ENCODE measurements around the gene RBM15.

DNA sequence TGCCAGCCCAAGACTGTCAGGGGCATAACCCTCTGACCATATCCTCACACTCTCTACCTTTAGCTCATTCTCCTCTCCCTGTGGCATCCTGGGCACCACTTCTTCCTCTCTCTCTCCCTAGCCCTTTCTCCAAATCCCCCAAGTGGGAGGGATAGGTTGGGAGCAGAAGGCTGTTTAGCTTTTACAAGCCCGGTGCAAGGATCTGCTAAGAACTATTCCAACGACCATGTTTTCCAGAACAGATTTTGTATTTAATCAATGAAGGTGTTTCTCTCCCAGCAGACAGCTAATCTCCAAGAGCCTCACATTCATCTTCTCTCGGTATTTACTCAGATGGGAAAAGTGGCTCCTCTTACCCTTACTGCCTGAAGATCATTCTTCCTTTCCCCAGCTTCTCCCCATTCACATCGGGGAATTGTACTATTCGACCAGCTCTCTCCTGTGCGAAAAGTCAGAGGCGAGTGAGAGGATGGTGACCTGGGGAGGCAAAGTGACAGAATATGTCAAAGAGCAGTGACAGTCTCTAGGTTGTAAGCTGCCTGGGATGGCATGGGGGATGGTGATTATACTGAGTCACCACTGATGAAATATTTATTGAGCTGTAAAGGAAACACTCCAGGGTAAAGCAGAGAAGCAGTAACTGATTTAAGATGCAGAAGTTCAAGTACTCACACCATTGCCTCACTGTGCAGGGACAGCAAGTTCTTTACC, 47.0 kb upstream of the RBM15 start:
- TF ChIP-seq HDAC2 (CRISPR knock-in tag; IDR thresholded peaks at IDR 0.05), result no peak
- no peak for TF ChIP-seq NR3C1 (CRISPR knock-in tag; IDR thresholded peaks at IDR 0.05)
- no peak for TF ChIP-seq MBD4 (IDR thresholded peaks at IDR 0.05; ENCODE audit: borderline replicate concordance, low read length)
- TF ChIP-seq FOXA3 (CRISPR knock-in tag; IDR thresholded peaks at IDR 0.05), result no peak
- TF ChIP-seq, protein P1, sequence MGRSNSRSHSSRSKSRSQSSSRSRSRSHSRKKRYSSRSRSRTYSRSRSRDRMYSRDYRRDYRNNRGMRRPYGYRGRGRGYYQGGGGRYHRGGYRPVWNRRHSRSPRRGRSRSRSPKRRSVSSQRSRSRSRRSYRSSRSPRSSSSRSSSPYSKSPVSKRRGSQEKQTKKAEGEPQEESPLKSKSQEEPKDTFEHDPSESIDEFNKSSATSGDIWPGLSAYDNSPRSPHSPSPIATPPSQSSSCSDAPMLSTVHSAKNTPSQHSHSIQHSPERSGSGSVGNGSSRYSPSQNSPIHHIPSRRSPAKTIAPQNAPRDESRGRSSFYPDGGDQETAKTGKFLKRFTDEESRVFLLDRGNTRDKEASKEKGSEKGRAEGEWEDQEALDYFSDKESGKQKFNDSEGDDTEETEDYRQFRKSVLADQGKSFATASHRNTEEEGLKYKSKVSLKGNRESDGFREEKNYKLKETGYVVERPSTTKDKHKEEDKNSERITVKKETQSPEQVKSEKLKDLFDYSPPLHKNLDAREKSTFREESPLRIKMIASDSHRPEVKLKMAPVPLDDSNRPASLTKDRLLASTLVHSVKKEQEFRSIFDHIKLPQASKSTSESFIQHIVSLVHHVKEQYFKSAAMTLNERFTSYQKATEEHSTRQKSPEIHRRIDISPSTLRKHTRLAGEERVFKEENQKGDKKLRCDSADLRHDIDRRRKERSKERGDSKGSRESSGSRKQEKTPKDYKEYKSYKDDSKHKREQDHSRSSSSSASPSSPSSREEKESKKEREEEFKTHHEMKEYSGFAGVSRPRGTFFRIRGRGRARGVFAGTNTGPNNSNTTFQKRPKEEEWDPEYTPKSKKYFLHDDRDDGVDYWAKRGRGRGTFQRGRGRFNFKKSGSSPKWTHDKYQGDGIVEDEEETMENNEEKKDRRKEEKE (IDR thresholded peaks at IDR 0.05), result no peak
- no peak for TF ChIP-seq SIX4 (CRISPR knock-in tag; IDR thresholded peaks at IDR 0.05)
- TF ChIP-seq CBX2 (IDR thresholded peaks at IDR 0.05; ENCODE audit: low read depth, low read length), result no peak
- no peak for TF ChIP-seq CBX2 (CRISPR knock-in tag; IDR thresholded peaks at IDR 0.05; ENCODE audit: low read depth)
- TF ChIP-seq RAD21 (CRISPR knock-in tag; IDR thresholded peaks at IDR 0.05), result no peak
- TF ChIP-seq TRIM22 (IDR thresholded peaks at IDR 0.05), result no peak
- TF ChIP-seq NFRKB (IDR thresholded peaks at IDR 0.05), result no peak
- no peak for TF ChIP-seq ELK4 (CRISPR knock-in tag; IDR thresholded peaks at IDR 0.05; ENCODE audit: borderline replicate concordance)
- no peak for TF ChIP-seq EZH2 (conservative IDR thresholded peaks at IDR 0.05; ENCODE audit: low read depth, low read length)

All from HepG2 (cell line).